SK-N-MC (cell line): ENCODE measurements around the gene MED13L.

Source experiments
- FOXP2 ChIP-seq: optimal IDR thresholded peaks from 2 replicates; pipeline ENCODE3; 2011; ENCODE audit warnings: mild to moderate bottlenecking, moderate library complexity; ENCODE audit not compliant: insufficient read depth; ENCODE audit errors: extremely low read length, control extremely low read depth
- POLR2AphosphoS5 ChIP-seq: IDR thresholded peaks from 2 replicates; pipeline ENCODE4 v1.6.1; 2012; ENCODE audit warnings: mild to moderate bottlenecking, low read depth, low read length, borderline replicate concordance

DNA sequence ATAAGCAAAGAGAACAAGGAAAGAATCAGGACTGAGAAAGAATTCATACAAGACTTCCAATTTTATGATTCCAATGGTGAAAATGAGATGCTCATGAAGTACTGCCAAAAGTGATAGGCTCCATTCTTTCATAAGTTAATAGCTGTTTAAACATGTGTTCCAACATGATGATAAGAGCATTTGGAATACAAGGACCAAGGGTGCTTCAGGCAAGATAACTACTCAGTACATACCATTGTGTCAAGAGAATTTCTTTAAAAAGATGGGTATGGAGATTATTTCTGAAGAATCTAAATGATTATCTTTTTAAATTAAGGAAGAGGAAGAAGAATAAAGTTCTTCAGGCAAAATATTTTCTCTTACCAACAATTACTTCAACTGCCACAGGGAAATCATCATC is 258.1 kb downstream of the MED13L start:
- TF ChIP-seq POLR2AphosphoS5, result no peak
- TF ChIP-seq FOXP2, result no peak
